IMR-90 (cell line): Measurements from ENCODE around the gene RADIL. TPM values are rescaled to one million over a fixed set of nuclear protein-coding genes. Genes with fewer than 3 reads are reported as not detected.

Source experiments
- ATAC-seq: fragments of 200-7000 bp; cut with Tn5 transposase; 2 replicates; pipeline ENCODE4 v1.9.1; 2020; ENCODE audit warnings: low read depth, mild to moderate bottlenecking, moderate library complexity
- BruUV-seq: library from RNA; stranded (reverse); fragments of 400-500 nt; replicated peaks from 2 replicates; lab custom pipeline; 2021; lab: Mats Ljungman, UMichigan
- CTCF ChIA-PET: fragments of 300-600 bp; formaldehyde crosslinking; extraction: SDS; loops from one replicate; lab custom pipeline; 2021; ENCODE audit warnings: antibody characterized with exemption; lab: Yijun Ruan, JAX
- POLR2A ChIA-PET: fragments of 300-600 bp; sonication (Branson Sonifier 250); formaldehyde crosslinking; loops from one replicate; lab custom pipeline; 2022; ENCODE audit warnings: antibody characterized with exemption; ENCODE audit not compliant: unreplicated experiment; lab: Charles Lee
- DNase-seq: peaks from one replicate; pipeline ENCODE4 v3.0.0; 2013
- H2AFZ ChIP-seq: replicated peaks from 2 replicates; pipeline ENCODE3; 2013; ENCODE audit warnings: low read length, mild to moderate bottlenecking; ENCODE audit not compliant: poor library complexity
- H2AK5ac ChIP-seq: 2 replicates; pipeline ENCODE4 v1.6.1; 2013; ENCODE audit warnings: low read depth, low read length, inconsistent platforms
- H2AK9ac ChIP-seq: replicated peaks from 2 replicates; pipeline ENCODE3; 2013; ENCODE audit warnings: mild to moderate bottlenecking, low read depth, low read length, moderate library complexity; ENCODE audit not compliant: poor library complexity
- H2BK120ac ChIP-seq: 2 replicates; pipeline ENCODE4 v1.6.1; 2013; ENCODE audit warnings: low read depth, low read length, inconsistent platforms
- H2BK15ac ChIP-seq: 3 replicates; pipeline ENCODE4 v1.6.1; 2013; ENCODE audit warnings: low read depth, low read length, inconsistent platforms
- H2BK20ac ChIP-seq: 2 replicates; pipeline ENCODE4 v1.6.1; 2013; ENCODE audit warnings: low read depth, mild to moderate bottlenecking, inconsistent platforms, low read length, moderate library complexity
- H2BK5ac ChIP-seq: 2 replicates; pipeline ENCODE4 v1.6.1; 2013; ENCODE audit warnings: mild to moderate bottlenecking, low read depth, low read length, inconsistent platforms; ENCODE audit not compliant: poor library complexity, severe bottlenecking
- H3K14ac ChIP-seq: replicated peaks from 2 replicates; pipeline ENCODE4 v1.6.1; 2013; ENCODE audit warnings: low read depth, low read length, inconsistent platforms
- H3K18ac ChIP-seq: 2 replicates; pipeline ENCODE4 v1.6.1; 2013; ENCODE audit warnings: low read depth, low read length, control low read depth
- H3K23ac ChIP-seq: 2 replicates; pipeline ENCODE4 v1.6.1; 2013; ENCODE audit warnings: low read depth, low read length, inconsistent platforms
- H3K27ac ChIP-seq: 2 replicates; pipeline ENCODE4 v1.5.1; 2013; ENCODE audit warnings: mild to moderate bottlenecking, control low read depth, low read length; ENCODE audit not compliant: insufficient read depth
- H3K27me3 ChIP-seq: 2 replicates; pipeline ENCODE4 v1.6.1; 2013; ENCODE audit warnings: low read length; ENCODE audit not compliant: control insufficient read depth, insufficient read depth
- H3K36me3 ChIP-seq: 2 replicates; pipeline ENCODE4 v1.6.1; 2013; ENCODE audit warnings: low read length, mixed read lengths; ENCODE audit not compliant: control insufficient read depth, insufficient read depth
- H3K4ac ChIP-seq: 2 replicates; pipeline ENCODE4 v1.6.1; 2013; ENCODE audit warnings: low read depth, low read length, inconsistent platforms
- H3K4me1 ChIP-seq: 2 replicates; pipeline ENCODE4 v1.6.1; 2013; ENCODE audit warnings: low read length, mixed read lengths; ENCODE audit not compliant: control insufficient read depth, insufficient read depth
- H3K4me2 ChIP-seq: 2 replicates; pipeline ENCODE4 v1.6.1; 2013; ENCODE audit warnings: low read depth, mild to moderate bottlenecking, control low read depth, low read length, moderate library complexity
- H3K4me3 ChIP-seq: 2 replicates; pipeline ENCODE4 v1.5.1; 2013; ENCODE audit warnings: low read depth, mild to moderate bottlenecking, control low read depth, low read length, moderate library complexity; ENCODE audit not compliant: insufficient read depth
- H3K56ac ChIP-seq: 2 replicates; pipeline ENCODE4 v1.6.1; 2013; ENCODE audit warnings: low read length, inconsistent platforms; ENCODE audit not compliant: insufficient read depth; ENCODE audit errors: extremely low read depth
- H3K79me1 ChIP-seq, 2 experiments: 2 replicates each; pipeline ENCODE4 v1.6.1; 2013; ENCODE audit warnings: low read length in 2 of 2, inconsistent platforms in 1 of 2, low read depth in 1 of 2
- H3K9ac ChIP-seq: 2 replicates; pipeline ENCODE4 v1.6.1; 2013; ENCODE audit warnings: low read depth, low read length, control low read depth
- H3K9me1 ChIP-seq: 2 replicates; pipeline ENCODE4 v1.6.1; 2013; ENCODE audit warnings: low read length, inconsistent platforms; ENCODE audit not compliant: insufficient read depth
- H3K9me3 ChIP-seq: 2 replicates; pipeline ENCODE4 v1.6.1; 2013; ENCODE audit warnings: low read length; ENCODE audit not compliant: control insufficient read depth, insufficient read depth
- H4K20me1 ChIP-seq: 2 replicates; pipeline ENCODE4 v1.6.1; 2013; ENCODE audit warnings: low read length, inconsistent platforms; ENCODE audit not compliant: insufficient read depth
- H4K5ac ChIP-seq: 2 replicates; pipeline ENCODE4 v1.6.1; 2013; ENCODE audit warnings: mild to moderate bottlenecking, low read depth, low read length, control low read depth
- H4K8ac ChIP-seq, 2 experiments: 2 replicates each; pipeline ENCODE4 v1.6.1; 2013; ENCODE audit warnings: low read depth in 2 of 2, low read length in 2 of 2, control low read depth in 1 of 2, inconsistent platforms in 1 of 2
- H4K91ac ChIP-seq: 2 replicates; pipeline ENCODE4 v1.6.1; 2013; ENCODE audit warnings: low read depth, low read length, inconsistent platforms; ENCODE audit not compliant: insufficient read depth
- BHLHE40 ChIP-seq: fragments of 150-350 bp; IDR thresholded peaks from 2 replicates; pipeline ENCODE4 v1.6.1; 2016; ENCODE audit warnings: mild to moderate bottlenecking, low read depth, low read length
- CEBPB ChIP-seq: IDR thresholded peaks from 2 replicates; pipeline ENCODE4 v1.6.1; 2012; ENCODE audit warnings: low read depth, low read length, improper control_type of control experiment
- CHD1 ChIP-seq: IDR thresholded peaks from 2 replicates; pipeline ENCODE4 v1.6.1; 2012; ENCODE audit warnings: low read depth, low read length, improper control_type of control experiment
- ELK1 ChIP-seq: fragments of 150-350 bp; IDR thresholded peaks from 2 replicates; pipeline ENCODE4 v1.6.1; 2016; ENCODE audit warnings: low read depth, mild to moderate bottlenecking, low read length, moderate library complexity, borderline replicate concordance
- FOS ChIP-seq: fragments of 150-350 bp; IDR thresholded peaks from 2 replicates; pipeline ENCODE4 v1.6.1; 2016; ENCODE audit warnings: low read depth, low read length
- MAFK ChIP-seq: IDR thresholded peaks from 2 replicates; pipeline ENCODE4 v1.6.1; 2012; ENCODE audit warnings: low read depth, low read length, improper control_type of control experiment
- MAZ ChIP-seq: IDR thresholded peaks from 2 replicates; pipeline ENCODE4 v1.6.1; 2012; ENCODE audit warnings: low read depth, mild to moderate bottlenecking, low read length, improper control_type of control experiment, moderate library complexity, borderline replicate concordance
- NFE2L2 ChIP-seq: fragments of 150-350 bp; IDR thresholded peaks from 2 replicates; pipeline ENCODE4 v1.6.1; 2016; ENCODE audit warnings: low read depth, mild to moderate bottlenecking, low read length
- POLR2A ChIP-seq: IDR thresholded peaks from 2 replicates; pipeline ENCODE4 v1.6.1; 2012; ENCODE audit warnings: mild to moderate bottlenecking, low read depth, low read length
- RFX5 ChIP-seq: IDR thresholded peaks from 2 replicates; pipeline ENCODE4 v1.8.0; 2012; ENCODE audit warnings: low read depth, mild to moderate bottlenecking, low read length, moderate library complexity
- WGBS, 2 experiments: methylation state at CpG; one replicate each; pipeline versions ENCODE4 v1.1.5 to v1.1.7; 2013; ENCODE audit warnings: missing lambda C conversion rate in 2 of 2; ENCODE audit not compliant: insufficient read length in 1 of 2; ENCODE audit errors: extremely low coverage in 2 of 2; 5-methylcytosine and 5-hydroxymethylcytosine counted together
- dilution Hi-C: fragments of 300-500 bp; cut with HindIII; formaldehyde crosslinking; loops from one replicate; pipeline ENCODE4 v1.14.3; 2018; ENCODE audit warnings: low sequenced_read_pairs; ENCODE audit not compliant: unreplicated experiment
- in situ Hi-C: fragments of 300-500 bp; cut with MboI; formaldehyde crosslinking; loops from 3 replicates; pipeline ENCODE4 v1.14.3; 2019; ENCODE audit warnings: low sequenced_read_pairs, inconsistent platforms, mixed read lengths
- intact Hi-C: fragments of 100-400 bp; cut with micrococcal nuclease; formaldehyde crosslinking; loops from 2 replicates; pipeline ENCODE4 v1.10.0; 2022
- polyA plus RNA-seq, 3 experiments: library from polyadenylated mRNA; depleted of rRNA; stranded (reverse); fragments of >200 nt; gene quantifications; 2 replicates each; pipeline ENCODE4 v1.2.3, GENCODE V29; 2012; ENCODE audit warnings: low replicate concordance in 1 of 3
- total RNA-seq: library from RNA; depleted of rRNA; stranded (reverse); fragments of >200 nt; gene quantifications from 2 replicates; pipeline ENCODE4 v1.2.3, GENCODE V29; 2012

Gene RADIL
- total and polyA plus RNA-seq, 2 of the 4 experiments (the other 2 are of a cell fraction) = 0.18 to 0.48 TPM

DNA sequence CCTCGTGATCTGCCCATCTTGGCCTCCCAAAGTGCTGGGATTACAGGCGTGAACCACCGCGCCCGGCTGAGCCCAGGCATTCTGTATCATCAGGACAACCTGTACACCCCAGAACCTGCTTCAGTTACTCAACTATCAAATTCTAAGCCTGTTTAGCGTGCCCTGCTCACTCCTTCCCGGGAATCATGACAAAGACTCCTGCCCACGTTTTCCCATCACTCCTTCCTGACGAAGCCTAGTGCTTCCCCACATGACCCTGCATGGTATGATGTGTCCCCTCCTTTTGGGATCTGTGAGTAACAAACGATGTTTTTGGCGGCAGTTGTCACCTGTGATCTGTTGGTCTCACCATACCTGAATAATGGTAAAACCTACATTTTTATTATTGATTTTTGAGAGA, 12.2 kb upstream of the RADIL start:
- no peak overlapping the region for H3K4ac ChIP-seq
- no peak overlapping the region for H3K18ac ChIP-seq
- no TSS peak for BruUV-seq
- no peak overlapping the region for H2BK120ac ChIP-seq
- peaks cover 5% of the 10 kb centered on the region; the same call in 1 of the 2 replicates for H3K9me3 ChIP-seq
- ATAC-seq (no peak), DNase-seq (no peak)
- H3K4me1 ChIP-seq = no peaks in the 10 kb centered on the region
- ChIA-PET CTCF (no interaction called here), POLR2A (no interaction called here)
- in situ Hi-C loops (no loop called here), dilution Hi-C loops (no loop called here), intact Hi-C loops (no loop called here)
- no peaks in the 10 kb centered on the region for H3K79me1 ChIP-seq
- H3K27me3 ChIP-seq = no peaks in the 10 kb centered on the region
- no peak overlapping the region for H2AFZ ChIP-seq
- H3K9me1 ChIP-seq = no peaks in the 10 kb centered on the region
- H3K4me2 ChIP-seq = no peak overlapping the region
- no peak overlapping the region for H2BK5ac ChIP-seq
- 88% methylated on average over 5 of the region's 11 CpGs; no CpG with 5 or more reads in 1 of the 2 experiments for WGBS, 2 experiments
- no peaks in the 10 kb centered on the region for H4K20me1 ChIP-seq
- H3K56ac ChIP-seq = no peak overlapping the region
- H2BK15ac ChIP-seq = no peak overlapping the region
- H3K23ac ChIP-seq = no peak overlapping the region
- H4K91ac ChIP-seq = no peak overlapping the region
- no peak overlapping the region for H2BK20ac ChIP-seq
- H4K8ac ChIP-seq = no peak overlapping the region
- no peak overlapping the region for H2AK9ac ChIP-seq
- no peak overlapping the region for H4K5ac ChIP-seq
- H3K36me3 ChIP-seq = no peaks in the 10 kb centered on the region
- H3K4me3 ChIP-seq = no peak overlapping the region
- H3K9ac ChIP-seq = no peak overlapping the region
- TF ChIP-seq ELK1 (no peak), RFX5 (no peak), NFE2L2 (no peak), FOS (no peak), CHD1 (no peak), BHLHE40 (no peak), MAZ (no peak), MAFK (no peak), POLR2A (no peak), CEBPB (no peak)
- H3K14ac ChIP-seq = no peak overlapping the region
- no peak overlapping the region for H2AK5ac ChIP-seq
- no peak overlapping the region for H3K27ac ChIP-seq
